Measurements from ENCODE around the gene FCHSD1. TPM values are rescaled to one million over a fixed set of nuclear protein-coding genes. Genes with fewer than 3 reads are reported as not detected.
A peak's percentile ranks its signal among the peaks of the same experiment; 100 is the strongest.

Gene FCHSD1
- total RNA-seq, 2 donors from 2014 or later: 42.6 to 47.0 TPM

DNA sequence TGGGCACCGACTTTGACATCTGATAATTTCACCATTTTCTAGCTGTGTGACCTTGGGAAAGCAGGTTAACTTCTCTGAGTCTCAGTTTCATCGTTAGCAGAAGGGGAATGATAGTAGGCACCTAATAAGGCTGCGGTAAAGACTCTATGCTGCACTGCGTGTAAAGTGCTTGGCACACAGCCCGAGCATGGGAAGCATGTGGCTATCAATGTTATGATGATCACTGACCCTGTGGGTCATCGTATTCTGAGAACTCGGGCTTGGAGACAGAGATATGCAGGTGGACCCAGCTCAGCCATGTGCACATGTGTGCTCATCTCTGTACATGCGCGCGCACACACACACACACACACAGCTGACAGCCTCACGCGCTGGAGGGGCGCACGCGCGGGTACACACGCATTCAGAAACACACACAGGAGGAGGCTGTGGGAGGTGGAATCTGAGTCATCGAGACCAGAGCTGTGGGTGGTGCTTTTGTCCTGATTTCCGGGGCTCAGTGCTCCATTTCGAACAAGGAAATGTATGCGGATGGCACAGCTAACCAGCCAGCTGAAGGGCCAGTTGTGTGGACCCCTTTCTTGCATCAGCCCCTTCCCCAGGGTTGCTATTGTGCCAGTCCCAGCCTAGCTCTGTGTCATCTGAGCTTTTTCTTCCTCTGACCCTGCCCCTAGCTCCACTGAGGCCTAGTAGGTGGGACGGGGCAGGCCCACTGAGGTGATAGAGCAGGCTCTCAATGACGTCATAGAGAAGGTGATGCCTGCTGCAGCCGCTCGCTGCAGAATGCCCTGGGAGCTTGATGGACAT lies 41.9 kb upstream of the FCHSD1 start:
- Histone ChIP-seq H3K36me3 (no peaks in the 10 kb centered on the region), H3K4me3 (no peak overlapping the region), H3K9me3 (no peaks in the 10 kb centered on the region), H3K4me1 (ENCODE audit: control insufficient read depth in 1 of 2, low read depth in 2 of 2) (peaks cover 0 to 4% of the 10 kb centered on the region in 2 donors), H3K27me3 (replicated peaks; ENCODE audit: insufficient read depth) (no peaks in the 10 kb centered on the region), H3K27ac (no peak overlapping the region)
- TF ChIP-seq, protein P1, sequence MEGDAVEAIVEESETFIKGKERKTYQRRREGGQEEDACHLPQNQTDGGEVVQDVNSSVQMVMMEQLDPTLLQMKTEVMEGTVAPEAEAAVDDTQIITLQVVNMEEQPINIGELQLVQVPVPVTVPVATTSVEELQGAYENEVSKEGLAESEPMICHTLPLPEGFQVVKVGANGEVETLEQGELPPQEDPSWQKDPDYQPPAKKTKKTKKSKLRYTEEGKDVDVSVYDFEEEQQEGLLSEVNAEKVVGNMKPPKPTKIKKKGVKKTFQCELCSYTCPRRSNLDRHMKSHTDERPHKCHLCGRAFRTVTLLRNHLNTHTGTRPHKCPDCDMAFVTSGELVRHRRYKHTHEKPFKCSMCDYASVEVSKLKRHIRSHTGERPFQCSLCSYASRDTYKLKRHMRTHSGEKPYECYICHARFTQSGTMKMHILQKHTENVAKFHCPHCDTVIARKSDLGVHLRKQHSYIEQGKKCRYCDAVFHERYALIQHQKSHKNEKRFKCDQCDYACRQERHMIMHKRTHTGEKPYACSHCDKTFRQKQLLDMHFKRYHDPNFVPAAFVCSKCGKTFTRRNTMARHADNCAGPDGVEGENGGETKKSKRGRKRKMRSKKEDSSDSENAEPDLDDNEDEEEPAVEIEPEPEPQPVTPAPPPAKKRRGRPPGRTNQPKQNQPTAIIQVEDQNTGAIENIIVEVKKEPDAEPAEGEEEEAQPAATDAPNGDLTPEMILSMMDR (IDR thresholded peaks at IDR 0.05): no peak
- DNase-seq (ENCODE audit: low spot score) (no peak), ATAC-seq (ENCODE audit: insufficient number of reproducible peaks, low FRiP score, low read depth) (no peak)

- peaks cover 0 to 4% of the 10 kb centered on the region in 2 donors for H3K4me1 ChIP-seq (ENCODE audit: control insufficient read depth in 1 of 2, low read depth in 2 of 2)
- H3K36me3 ChIP-seq: no peaks in the 10 kb centered on the region
- no peaks in the 10 kb centered on the region for H3K27me3 ChIP-seq (replicated peaks; ENCODE audit: insufficient read depth)
- peak overlapping the region; percentile 62 for H3K4me3 ChIP-seq
- no peaks in the 10 kb centered on the region for H3K9me3 ChIP-seq
- TF ChIP-seq, protein P1 (IDR thresholded peaks at IDR 0.05): no peak
- ATAC-seq (ENCODE audit: insufficient number of reproducible peaks, low FRiP score, low read depth): no peak
- no peak overlapping the region for H3K27ac ChIP-seq
- DNase-seq (ENCODE audit: low spot score): no peak
Measured at GRCh38 chr5:141692533-141692888, 41.3 kb upstream of the FCHSD1 start.

GRCh38 chr5:141691867-141692532 lies 40.8 kb upstream of the FCHSD1 start:
- ATAC-seq (ENCODE audit: insufficient number of reproducible peaks, low FRiP score, low read depth): no peak
- Histone ChIP-seq H3K4me1 (ENCODE audit: control insufficient read depth in 1 of 2, low read depth in 2 of 2) (peaks cover 0 to 4% of the 10 kb centered on the region in 2 donors), H3K27ac (no peak overlapping the region), H3K36me3 (no peaks in the 10 kb centered on the region), H3K4me3 (peak overlapping the region; percentile 62), H3K9me3 (no peaks in the 10 kb centered on the region), H3K27me3 (replicated peaks; ENCODE audit: insufficient read depth) (no peaks in the 10 kb centered on the region)
- TF ChIP-seq, protein P1 (IDR thresholded peaks at IDR 0.05): peak; percentile 99
- DNase-seq (ENCODE audit: low spot score): peak; percentile 38

DNA sequence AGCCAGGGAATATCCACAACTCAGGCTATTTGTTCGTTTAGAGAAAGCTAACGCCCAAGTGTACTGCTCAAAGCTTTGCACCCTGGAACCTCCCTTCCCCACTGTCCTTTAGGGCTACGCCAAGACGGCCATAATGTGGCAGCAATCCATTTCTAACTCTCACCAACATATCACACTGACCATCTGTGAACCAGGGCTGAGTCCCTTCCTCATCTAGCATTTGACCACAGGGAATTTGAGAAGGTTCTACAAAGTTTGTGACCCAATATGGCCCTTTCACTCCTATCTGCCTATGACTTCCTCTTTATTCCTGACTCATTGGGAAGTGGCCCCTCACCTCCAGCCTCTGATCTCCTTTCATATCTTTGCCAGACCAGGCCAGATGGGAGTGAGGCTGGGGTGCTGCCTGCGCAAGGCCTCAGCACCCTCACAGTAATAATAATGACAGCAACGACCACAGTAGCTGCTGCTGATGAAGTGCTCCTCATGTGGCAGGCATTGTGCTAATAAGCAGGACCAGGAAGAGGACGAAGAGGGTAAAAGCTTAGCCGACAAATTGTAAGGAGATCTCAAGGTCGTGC lies 40.2 kb upstream of the FCHSD1 start:
- H3K4me3 ChIP-seq: no peak overlapping the region
- H3K4me1 ChIP-seq (ENCODE audit: control insufficient read depth in 1 of 2, low read depth in 2 of 2): peaks cover 0 to 4% of the 10 kb centered on the region in 2 donors
- DNase-seq (ENCODE audit: low spot score): no peak
- H3K9me3 ChIP-seq: no peaks in the 10 kb centered on the region
- no peaks in the 10 kb centered on the region for H3K36me3 ChIP-seq
- TF ChIP-seq, protein P1 (IDR thresholded peaks at IDR 0.05): no peak
- no peaks in the 10 kb centered on the region for H3K27me3 ChIP-seq (replicated peaks; ENCODE audit: insufficient read depth)
- no peak overlapping the region for H3K27ac ChIP-seq
- ATAC-seq (ENCODE audit: insufficient number of reproducible peaks, low FRiP score, low read depth): no peak

Data from thoracic aorta (tissue), 2 donors.